Natural killer cell treated with Interleukin-12 subunit alpha and Interleukin-12 subunit beta and Interleukin-15 and Interleukin-18, amount 100 ng/mL, for 72 hours (primary cell): ENCODE data around the gene MYRIP. TPM values are rescaled to one million over a fixed set of nuclear protein-coding genes. Genes with fewer than 3 reads are reported as not detected.
"Not testable (repeated sequence)": the region's sequence is repeated elsewhere in the genome, so short reads cannot be mapped to it uniquely, and the experiment has no call there.

ENCODE experiments used
- ATAC-seq, 2 donors: fragments of 150-1000 bp; cut with Tn5 transposase in 1 of 2; sonication (Bioruptor Pico), chemical (Tn5 transposase) in 1 of 2; 2 replicates each; pipeline ENCODE4 v1.10.0; 2021
- DNase-seq: peaks from one replicate; pipeline ENCODE4 v3.0.0; 2022; ENCODE audit warnings: low spot score
- H3K27ac Mint-ChIP-seq, 2 donors: 1 replicate in 1 of 2; 2 replicates in 1 of 2; pipeline ENCODE4 v1.8.0; 2022; ENCODE audit warnings: mixed read lengths in 2 of 2, mild to moderate bottlenecking in 1 of 2, moderate library complexity in 1 of 2
- H3K27me3 Mint-ChIP-seq, 2 donors: 1 replicate in 1 of 2; 2 replicates in 1 of 2; pipeline ENCODE4 v1.8.0; 2022; ENCODE audit warnings: mixed read lengths in 2 of 2
- H3K36me3 Mint-ChIP-seq: one replicate; pipeline ENCODE4 v1.8.0; 2022; ENCODE audit warnings: mixed read lengths
- H3K4me1 Mint-ChIP-seq, 2 donors: 1 replicate in 1 of 2; 2 replicates in 1 of 2; pipeline ENCODE4 v1.8.0; 2022; ENCODE audit warnings: low read depth in 2 of 2, mixed read lengths in 2 of 2, mild to moderate bottlenecking in 1 of 2
- H3K4me3 Mint-ChIP-seq: one replicate; pipeline ENCODE4 v1.8.0; 2022; ENCODE audit warnings: mixed read lengths
- H3K9me3 Mint-ChIP-seq: 2 replicates; pipeline ENCODE4 v1.8.0; 2022; ENCODE audit warnings: mixed read lengths
- total RNA-seq, 2 donors: library from RNA; stranded (reverse); gene quantifications; one replicate each; pipeline ENCODE4 v1.2.3, GENCODE V29; 2022

The MYRIP gene
- total RNA-seq, 2 donors from 2014 or later = not detected

DNA sequence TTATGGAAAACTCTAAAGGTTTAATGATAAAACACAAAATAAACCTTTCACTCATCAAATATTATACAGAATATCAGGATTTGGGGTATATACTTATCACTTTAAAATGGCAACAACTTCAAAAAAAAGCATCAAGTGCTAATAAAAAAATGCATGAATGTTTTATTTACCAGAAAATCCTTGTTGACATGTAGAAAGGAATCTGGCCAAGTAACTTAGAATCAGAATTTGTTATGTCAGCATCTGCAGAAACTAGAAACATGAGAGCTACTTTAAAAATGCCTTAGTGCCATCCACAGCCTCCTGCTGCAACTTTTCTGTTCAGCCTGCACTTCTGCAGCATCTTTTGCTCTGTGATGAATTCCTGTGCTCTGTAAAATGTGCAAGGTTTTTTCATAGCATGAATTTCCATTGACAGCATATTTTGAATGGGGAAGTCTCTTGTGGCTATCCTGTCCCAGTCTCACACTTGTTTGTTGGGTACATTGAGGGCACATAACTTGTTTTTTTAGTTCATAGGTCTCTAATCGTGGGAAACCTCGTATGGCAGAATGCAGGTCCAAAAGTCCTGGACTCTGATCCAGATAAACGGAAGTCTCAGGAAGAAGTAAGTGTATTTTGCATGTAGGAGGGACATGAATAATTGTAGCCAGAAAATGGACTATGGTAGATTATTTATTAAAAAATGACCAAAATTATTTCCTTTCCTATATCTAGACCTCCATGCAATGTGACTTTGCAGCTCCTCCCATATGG is 21.1 kb upstream of the MYRIP start:
- peaks cover 4 to 20% of the 10 kb centered on the region in 2 donors for H3K27me3 Mint-ChIP-seq
- H3K4me1 Mint-ChIP-seq = no peaks in the 10 kb centered on the region
- H3K4me3 Mint-ChIP-seq = no peak overlapping the region
- ATAC-seq = no peak
- no peaks in the 10 kb centered on the region for H3K9me3 Mint-ChIP-seq
- no peak for DNase-seq
- no peaks in the 10 kb centered on the region for H3K36me3 Mint-ChIP-seq
- H3K27ac Mint-ChIP-seq = no peak overlapping the region

DNA sequence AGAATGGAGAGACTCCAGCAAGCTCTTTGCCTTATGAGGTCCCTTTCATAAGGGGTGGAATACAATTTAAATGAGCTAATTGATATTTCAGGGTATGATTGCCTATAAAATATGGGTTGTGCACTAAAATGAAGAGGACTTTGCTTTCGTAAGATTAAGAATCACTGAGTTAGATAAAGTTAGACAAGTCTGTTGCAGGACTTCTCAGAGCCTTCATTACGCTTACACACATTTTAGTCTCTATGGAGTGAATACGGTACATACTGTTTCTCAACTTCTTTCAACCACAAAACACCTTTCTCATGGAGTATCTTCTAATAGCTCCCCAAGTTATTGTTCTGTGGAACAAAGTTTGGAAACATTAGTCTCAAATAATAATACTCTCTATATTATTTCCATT is 17.8 kb upstream of the MYRIP start:
- DNase-seq (no peak), ATAC-seq (no peak)
- Mint-ChIP-seq H3K27ac (no peak overlapping the region), H3K4me3 (no peak overlapping the region), H3K27me3 (peaks cover 6 to 31% of the 10 kb centered on the region in 2 donors), H3K36me3 (no peaks in the 10 kb centered on the region), H3K9me3 (peaks cover 2% of the 10 kb centered on the region), H3K4me1 (no peaks in the 10 kb centered on the region)

DNA sequence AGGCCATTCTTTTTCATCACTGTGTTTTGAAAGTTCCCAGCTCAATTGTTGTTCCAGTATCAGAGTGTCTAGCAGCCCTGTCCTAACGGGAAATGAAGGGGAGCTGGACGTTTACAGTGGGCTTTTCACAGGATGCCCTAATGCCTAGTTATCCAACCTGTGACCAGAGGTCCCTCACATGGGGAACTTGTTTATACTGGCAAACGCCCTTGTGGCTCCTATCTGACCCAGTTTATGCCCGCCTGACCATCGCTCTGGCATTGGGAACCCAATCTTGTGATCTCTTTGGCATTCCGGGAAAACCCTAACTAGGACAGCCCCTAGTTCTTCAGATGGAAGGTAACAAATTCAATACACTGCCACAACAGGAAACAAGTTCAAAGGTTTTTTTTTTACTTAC is 14.5 kb upstream of the MYRIP start:
- DNase-seq (no peak), ATAC-seq (no peak)
- Mint-ChIP-seq H3K36me3 (no peaks in the 10 kb centered on the region), H3K9me3 (peaks cover 2% of the 10 kb centered on the region), H3K4me3 (no peak overlapping the region), H3K4me1 (no peaks in the 10 kb centered on the region), H3K27ac (no peak overlapping the region), H3K27me3 (peaks cover 4 to 27% of the 10 kb centered on the region in 2 donors)

DNA sequence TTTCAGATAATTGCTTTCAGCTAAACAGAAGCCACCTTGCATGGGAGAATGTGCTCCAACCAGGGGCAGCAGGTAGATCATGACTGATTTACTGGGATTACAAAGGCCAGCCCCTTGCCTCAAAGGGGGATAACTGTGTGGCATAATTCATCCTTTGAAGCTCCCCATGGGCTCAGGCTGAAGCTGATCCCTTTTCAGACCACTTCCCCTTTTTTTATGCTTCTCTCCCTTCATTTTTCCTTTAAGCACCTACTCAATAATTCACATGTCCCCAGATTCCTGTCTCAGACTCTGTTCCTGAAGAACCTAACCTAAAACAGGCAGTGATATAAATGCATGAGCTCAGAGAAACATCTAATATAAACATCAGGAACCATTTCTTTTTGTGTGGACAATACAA is 8.2 kb upstream of the MYRIP start:
- H3K4me1 Mint-ChIP-seq = no peaks in the 10 kb centered on the region
- H3K4me3 Mint-ChIP-seq = no peak overlapping the region
- H3K36me3 Mint-ChIP-seq = peaks cover 11% of the 10 kb centered on the region
- ATAC-seq = no peak
- H3K9me3 Mint-ChIP-seq = peaks cover 5% of the 10 kb centered on the region
- H3K27me3 Mint-ChIP-seq = peaks cover 5 to 18% of the 10 kb centered on the region in 2 donors
- no peak overlapping the region for H3K27ac Mint-ChIP-seq
- DNase-seq = no peak

DNA sequence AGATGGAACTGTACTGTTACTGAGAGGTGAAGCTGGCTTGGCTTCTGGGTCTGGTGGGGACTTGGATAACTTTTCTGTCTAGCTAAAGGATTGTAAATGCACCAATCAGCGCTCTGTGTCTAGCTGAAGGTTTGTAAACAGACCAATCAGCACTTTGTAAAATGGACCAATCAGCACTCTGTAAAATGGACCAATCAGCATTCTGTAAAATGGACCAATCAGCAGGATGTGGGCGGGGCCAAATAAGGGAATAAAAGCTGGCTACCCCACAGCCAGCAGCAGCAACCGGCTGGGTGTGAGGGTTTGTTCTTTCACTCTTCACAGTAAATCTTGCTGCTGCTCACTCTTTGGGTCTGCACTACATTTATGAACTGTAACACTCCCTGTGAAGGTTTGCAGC is 6.9 kb upstream of the MYRIP start:
- H3K27me3 Mint-ChIP-seq = peaks cover 12 to 24% of the 10 kb centered on the region in 2 donors
- H3K9me3 Mint-ChIP-seq, H3K27ac Mint-ChIP-seq, H3K4me3 Mint-ChIP-seq, H3K4me1 Mint-ChIP-seq, DNase-seq, ATAC-seq: not testable (repeated sequence)
- H3K36me3 Mint-ChIP-seq = peaks cover 11% of the 10 kb centered on the region

DNA sequence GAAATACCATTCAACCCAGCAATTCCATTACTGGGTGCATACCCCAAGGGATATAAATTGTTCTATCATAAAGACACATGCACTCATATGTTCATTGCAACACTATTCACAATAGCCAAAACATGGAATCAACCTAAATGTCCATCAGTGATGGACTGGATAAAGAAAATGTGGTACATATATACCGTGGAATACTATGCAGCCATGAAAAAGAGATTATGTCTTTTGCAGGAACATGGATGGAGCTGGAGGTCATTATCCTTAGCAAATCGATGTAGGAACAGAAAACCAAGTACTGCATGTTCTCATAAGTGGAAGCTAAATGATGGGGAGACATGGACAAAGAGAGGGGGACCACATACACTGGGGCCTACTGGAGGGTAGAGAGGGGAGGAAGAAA is 5.5 kb upstream of the MYRIP start:
- DNase-seq = no peak
- H3K4me1 Mint-ChIP-seq = peaks cover 0 to 4% of the 10 kb centered on the region in 2 donors
- peaks cover 15% of the 10 kb centered on the region for H3K36me3 Mint-ChIP-seq
- peaks cover 26 to 39% of the 10 kb centered on the region in 2 donors for H3K27me3 Mint-ChIP-seq
- no peak for ATAC-seq
- peaks cover 5% of the 10 kb centered on the region for H3K9me3 Mint-ChIP-seq
- no peak overlapping the region for H3K4me3 Mint-ChIP-seq
- H3K27ac Mint-ChIP-seq = no peak overlapping the region

DNA sequence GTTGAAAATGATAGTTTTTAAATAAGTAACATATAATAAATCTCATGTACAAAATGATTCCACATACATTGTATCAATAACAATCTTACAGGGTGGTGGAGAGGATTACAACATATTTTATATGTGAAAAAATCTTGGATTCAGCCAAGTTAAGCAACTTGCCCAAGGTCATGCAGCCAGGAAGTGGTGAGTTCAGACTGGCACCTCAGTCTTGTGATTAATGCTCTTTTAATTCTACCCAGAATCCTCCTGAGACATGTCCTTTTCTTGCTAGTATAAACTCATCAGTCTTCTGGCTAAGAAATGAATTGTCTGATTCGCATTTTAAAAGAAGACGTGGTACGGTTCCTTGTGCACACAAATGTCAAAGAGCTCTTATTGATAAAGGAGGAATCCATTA is 4.5 kb upstream of the MYRIP start:
- peaks cover 5% of the 10 kb centered on the region for H3K9me3 Mint-ChIP-seq
- no peak for ATAC-seq
- H3K4me3 Mint-ChIP-seq = no peak overlapping the region
- H3K27ac Mint-ChIP-seq = no peak overlapping the region
- peaks cover under 1 to 4% of the 10 kb centered on the region in 2 donors for H3K4me1 Mint-ChIP-seq
- no peak for DNase-seq
- H3K27me3 Mint-ChIP-seq = peaks cover 29 to 44% of the 10 kb centered on the region in 2 donors
- H3K36me3 Mint-ChIP-seq = peaks cover 16% of the 10 kb centered on the region

DNA sequence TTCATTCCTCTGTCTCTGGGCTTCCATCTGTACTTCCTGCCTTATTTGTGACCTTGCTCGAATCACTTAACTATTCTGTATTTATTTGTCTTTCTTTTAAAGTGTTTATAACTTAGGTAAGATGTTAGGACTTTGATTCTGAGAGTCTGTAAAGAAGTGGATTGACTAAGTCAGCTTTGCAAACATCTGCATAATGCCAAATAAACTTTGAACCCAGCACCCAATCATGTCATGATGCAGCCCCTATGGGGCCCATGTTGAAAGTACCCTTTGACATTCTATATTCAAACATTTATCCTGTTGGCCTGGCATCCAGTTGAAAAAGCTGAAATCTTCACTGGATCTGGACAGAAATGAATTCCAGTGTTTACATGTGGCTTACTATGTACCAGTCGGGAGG is 3.8 kb upstream of the MYRIP start:
- no peak overlapping the region for H3K27ac Mint-ChIP-seq
- H3K4me1 Mint-ChIP-seq = peaks cover 8 to 11% of the 10 kb centered on the region in 2 donors

DNA sequence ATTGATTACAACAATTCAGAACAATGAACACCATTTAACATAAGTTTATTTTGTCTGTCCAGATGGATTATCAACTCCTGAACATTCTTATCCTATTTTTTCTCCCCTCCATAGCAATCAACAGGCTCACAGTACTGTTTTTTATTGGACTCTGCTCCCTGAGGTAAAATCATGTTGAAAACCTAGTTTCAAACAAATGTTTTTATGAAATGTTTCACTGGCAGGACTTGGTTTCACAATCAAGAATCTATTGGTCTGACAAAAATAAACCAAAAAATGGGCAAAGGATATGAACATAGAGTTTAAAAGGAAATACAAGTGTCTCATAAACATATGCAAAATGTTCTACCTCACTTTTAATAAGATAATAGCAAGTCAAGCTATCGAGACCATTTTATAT is 2.6 kb upstream of the MYRIP start:
- ATAC-seq (no peak), DNase-seq (no peak)
- peaks cover 46 to 62% of the 10 kb centered on the region in 2 donors for H3K27me3 Mint-ChIP-seq
- H3K36me3 Mint-ChIP-seq = peaks cover 21% of the 10 kb centered on the region
- no peak overlapping the region for H3K4me3 Mint-ChIP-seq
- peaks cover 5% of the 10 kb centered on the region for H3K9me3 Mint-ChIP-seq
- no peak overlapping the region for H3K27ac Mint-ChIP-seq
- H3K4me1 Mint-ChIP-seq = peaks cover 10 to 14% of the 10 kb centered on the region in 2 donors

More for the DNA sequence above, 3.8 kb upstream of the MYRIP start:
- Mint-ChIP-seq H3K27me3 (peaks cover 36 to 51% of the 10 kb centered on the region in 2 donors), H3K4me3 (no peak overlapping the region), H3K9me3 (peaks cover 5% of the 10 kb centered on the region), H3K36me3 (peaks cover 16% of the 10 kb centered on the region)
- DNase-seq (no peak), ATAC-seq (no peak)

DNA sequence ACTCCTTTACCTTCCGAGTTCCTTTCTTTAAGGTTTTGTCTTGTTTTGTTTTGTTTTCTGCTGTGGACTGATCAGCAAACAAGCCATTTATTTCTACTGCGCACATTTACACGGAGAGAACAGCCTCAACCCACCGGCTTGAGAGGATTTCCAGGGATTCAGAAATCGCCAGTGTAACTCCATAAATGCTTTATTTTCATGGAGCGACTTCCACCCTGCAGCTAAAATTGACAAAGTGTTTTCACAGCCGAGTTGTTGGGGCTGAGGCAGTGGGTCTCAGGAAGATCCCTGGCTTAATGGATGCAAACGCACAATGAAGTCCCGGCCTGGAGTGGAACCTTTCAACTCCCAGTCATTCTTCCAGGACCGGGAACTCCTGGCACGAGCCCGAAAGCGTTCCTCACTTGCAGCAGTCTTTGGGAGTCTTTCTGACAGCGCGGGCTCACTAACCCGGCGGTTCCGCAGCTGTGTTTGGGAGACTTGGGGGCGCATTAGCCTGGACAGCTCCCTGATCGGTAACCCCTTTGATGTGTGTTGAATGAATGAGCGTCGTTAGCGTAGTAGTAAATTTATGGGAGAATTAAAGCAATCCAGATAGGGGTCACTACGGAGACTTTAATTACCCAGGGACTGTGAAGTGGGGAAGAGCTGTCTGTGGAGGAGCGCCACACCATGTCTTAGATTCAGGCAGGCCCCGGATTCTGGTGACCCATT is 785 bp upstream of the MYRIP start:
- Mint-ChIP-seq H3K9me3 (peaks cover 5% of the 10 kb centered on the region), H3K27ac (no peak overlapping the region), H3K4me1 (peaks cover 10 to 14% of the 10 kb centered on the region in 2 donors), H3K36me3 (peaks cover 16% of the 10 kb centered on the region), H3K4me3 (peak overlapping the region; percentile 58), H3K27me3 (peaks cover 47 to 66% of the 10 kb centered on the region in 2 donors)
- no peak for ATAC-seq
- DNase-seq = no peak

DNA sequence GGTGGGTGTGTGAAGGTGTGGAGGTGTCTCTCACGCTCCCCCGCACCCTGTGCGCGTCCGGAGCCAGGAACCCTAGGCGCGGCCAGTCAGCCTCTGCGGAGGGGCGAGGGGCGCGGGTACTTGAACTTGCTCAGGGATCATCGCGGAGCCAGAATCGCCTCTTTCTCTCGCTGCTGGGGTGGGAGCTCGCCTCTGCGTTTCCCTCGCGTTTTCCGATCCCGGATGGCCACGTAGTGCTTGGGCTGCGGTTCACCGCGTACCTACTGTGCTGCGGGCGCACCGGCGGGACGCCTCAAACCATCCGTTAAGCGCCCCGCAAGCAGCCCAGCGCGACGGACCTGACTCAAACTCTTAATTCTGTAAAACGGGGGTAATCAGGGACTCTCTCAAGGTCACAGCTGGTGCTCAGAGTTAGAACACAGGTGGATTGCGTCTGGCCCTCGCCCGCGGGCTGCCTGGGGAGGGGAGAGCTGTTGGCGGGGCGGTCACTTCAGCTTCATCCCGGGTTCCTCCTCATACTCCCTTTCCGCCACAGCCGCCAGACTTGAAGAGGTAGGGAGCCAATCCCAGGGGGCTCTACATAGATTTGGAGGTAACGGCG is 686 bp downstream of the MYRIP start:
- Mint-ChIP-seq H3K4me3 (peak overlapping the region; percentile 48), H3K36me3 (peaks cover 10% of the 10 kb centered on the region), H3K27ac (no peak overlapping the region), H3K9me3 (no peaks in the 10 kb centered on the region), H3K4me1 (peaks cover 10 to 14% of the 10 kb centered on the region in 2 donors), H3K27me3 (peaks cover 49 to 59% of the 10 kb centered on the region in 2 donors)
- no peak for DNase-seq
- ATAC-seq = no peak

DNA sequence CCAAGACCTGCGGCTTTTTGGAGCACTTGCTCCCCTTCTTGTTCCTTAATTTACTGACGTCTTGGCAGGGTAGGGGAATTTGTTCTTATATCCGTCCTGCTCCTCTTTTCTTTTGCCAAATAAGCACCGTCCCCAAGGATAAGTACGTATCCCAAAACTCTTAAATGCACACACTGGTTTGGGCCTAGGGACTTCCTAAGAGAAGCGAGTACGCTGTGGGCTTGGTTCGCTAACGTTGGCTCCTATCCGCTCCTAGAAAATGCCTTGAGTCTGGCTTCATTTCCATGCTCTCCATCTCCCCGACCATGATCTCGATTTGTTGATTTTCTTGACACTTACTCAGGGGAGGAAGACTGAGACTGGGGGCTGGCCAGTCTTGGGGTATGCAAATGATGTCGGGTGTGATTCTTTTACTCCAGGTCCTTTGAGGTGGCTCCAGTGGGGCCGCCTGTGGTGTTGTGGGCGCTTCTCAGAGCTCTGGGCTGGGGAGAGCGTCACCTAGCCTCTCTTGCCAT is 1.3 kb downstream of the MYRIP start:
- Mint-ChIP-seq H3K9me3 (no peaks in the 10 kb centered on the region), H3K27ac (no peak overlapping the region), H3K4me3 (no peak overlapping the region), H3K27me3 (peaks cover 49 to 59% of the 10 kb centered on the region in 2 donors), H3K36me3 (peaks cover 10% of the 10 kb centered on the region), H3K4me1 (peaks cover 10 to 14% of the 10 kb centered on the region in 2 donors)
- DNase-seq (no peak), ATAC-seq (no peak)

DNA sequence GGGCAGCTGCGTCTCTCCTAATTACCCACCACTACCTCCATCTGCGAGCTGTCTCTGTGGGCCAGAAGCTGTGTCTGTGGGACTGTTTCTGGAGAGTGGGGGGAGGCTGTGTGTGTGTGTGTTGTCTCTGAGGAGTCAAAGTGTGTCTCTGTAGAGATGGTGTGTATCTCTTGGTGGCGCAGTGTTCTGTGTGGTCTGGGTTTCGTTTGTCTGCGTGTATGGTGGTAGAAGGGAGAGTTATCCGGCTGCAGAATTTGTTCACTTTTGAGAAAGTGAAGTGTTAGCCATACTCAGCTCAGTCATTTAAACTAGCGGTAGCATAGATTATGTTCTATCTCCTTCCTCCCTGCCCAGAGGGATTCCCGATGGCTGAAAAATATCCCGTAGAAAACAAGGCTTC is 2.2 kb downstream of the MYRIP start:
- DNase-seq (no peak), ATAC-seq (no peak)
- H3K4me1 Mint-ChIP-seq = peaks cover 10 to 14% of the 10 kb centered on the region in 2 donors
- H3K27me3 Mint-ChIP-seq = peaks cover 46 to 51% of the 10 kb centered on the region in 2 donors
- H3K27ac Mint-ChIP-seq = no peak overlapping the region
- H3K9me3 Mint-ChIP-seq = no peaks in the 10 kb centered on the region
- peaks cover 10% of the 10 kb centered on the region for H3K36me3 Mint-ChIP-seq
- no peak overlapping the region for H3K4me3 Mint-ChIP-seq

DNA sequence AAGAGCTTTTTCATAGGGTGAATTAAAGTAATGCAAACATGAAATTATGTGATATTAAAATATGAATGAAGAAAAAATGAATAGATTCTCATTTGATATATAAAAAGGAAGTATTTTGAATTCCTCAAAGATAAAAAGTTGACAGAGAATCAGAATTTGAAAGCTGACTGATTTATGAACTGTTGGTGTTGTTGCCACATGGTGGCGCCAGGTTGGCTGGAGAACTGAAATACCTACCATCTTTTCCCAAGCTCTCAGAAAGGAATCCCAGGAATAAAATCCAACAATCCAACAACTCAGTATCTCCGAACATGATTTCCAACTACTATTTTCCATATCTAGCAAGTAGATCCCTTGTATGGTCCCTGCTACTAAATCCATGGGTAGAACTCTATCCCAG is 3.1 kb downstream of the MYRIP start:
- Mint-ChIP-seq H3K4me1 (peaks cover 10 to 14% of the 10 kb centered on the region in 2 donors), H3K4me3 (no peak overlapping the region), H3K36me3 (peaks cover 10% of the 10 kb centered on the region), H3K27me3 (peaks cover 41% of the 10 kb centered on the region in 2 donors), H3K9me3 (no peaks in the 10 kb centered on the region), H3K27ac (no peak overlapping the region)
- ATAC-seq (no peak), DNase-seq (no peak)
